ENCODE results near the gene NACA2. TPM values are rescaled to one million over a fixed set of nuclear protein-coding genes. Genes with fewer than 3 reads are reported as not detected.

The NACA2 gene
- total RNA-seq, 1 experiment from 2014 or later = not detected

DNA sequence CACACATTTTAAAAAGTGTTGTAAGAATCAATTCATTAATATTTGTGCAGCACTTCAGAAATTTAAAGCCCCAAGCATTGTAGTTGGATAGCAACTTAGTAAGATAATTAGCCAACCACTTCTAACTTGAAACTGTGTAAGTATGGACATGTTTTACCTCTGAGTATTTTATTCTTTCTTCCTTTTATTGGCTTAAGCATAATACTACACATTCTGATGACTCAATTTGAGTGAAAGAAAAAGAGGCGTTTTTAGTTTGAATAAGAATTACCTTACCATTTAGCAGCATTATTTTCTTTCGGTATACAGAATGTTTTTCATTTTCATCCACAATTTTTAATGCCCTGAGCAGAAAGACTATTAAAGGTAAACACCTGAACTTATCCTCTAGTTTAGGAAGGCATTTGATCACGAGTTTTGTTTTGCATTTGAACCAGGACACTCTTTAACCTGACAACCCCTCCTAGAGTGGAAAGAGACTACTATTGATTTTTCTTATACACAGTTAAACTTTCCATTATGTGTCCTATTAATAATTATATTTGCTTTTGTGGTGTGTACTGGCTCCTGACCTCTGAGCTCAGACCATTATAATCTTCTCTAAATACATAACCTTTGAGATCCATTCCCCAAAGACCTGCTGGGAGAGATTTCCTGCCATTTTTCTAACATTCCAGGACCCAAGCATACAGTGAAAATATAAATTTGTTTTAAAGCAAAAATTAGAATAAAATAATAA, 9.2 kb downstream of the NACA2 start:
- Histone ChIP-seq H3K27me3 (ENCODE audit: insufficient read depth, low read length) (no peaks in the 10 kb centered on the region), H2BK20ac (ENCODE audit: low read depth, low read length, poor library complexity, severe bottlenecking) (no peak overlapping the region), H3K79me1 (ENCODE audit: insufficient read depth, low read depth, low read length, poor library complexity, severe bottlenecking) (no peaks in the 10 kb centered on the region), H3K79me2 (ENCODE audit: insufficient read depth, low read length) (no peaks in the 10 kb centered on the region), H4K91ac (ENCODE audit: insufficient read length, low read depth, low read length) (no peak overlapping the region), H3K23ac (ENCODE audit: insufficient read length, low read depth, low read length) (no peak overlapping the region), H4K5ac (ENCODE audit: insufficient read length, low read depth, low read length) (no peak overlapping the region), H3K4me2 (ENCODE audit: insufficient read depth, insufficient read length, low read length) (no peak overlapping the region), H2BK12ac (ENCODE audit: insufficient read length, low read depth, low read length) (no peak overlapping the region), H3K27ac (ENCODE audit: insufficient read length, low read depth, low read length) (no peak overlapping the region), H2BK5ac (ENCODE audit: insufficient read length, low read length) (no peak overlapping the region), H3K4me1 (ENCODE audit: insufficient read depth, low read length) (no peaks in the 10 kb centered on the region), H2AFZ (ENCODE audit: low read length) (no peak overlapping the region), H3K4ac (ENCODE audit: low read depth, low read length) (no peak overlapping the region), H2AK5ac (ENCODE audit: insufficient read length, low read length) (no peak overlapping the region), H2BK15ac (ENCODE audit: low read depth, low read length) (no peak overlapping the region), H3K9ac (ENCODE audit: extremely low read depth, insufficient read length, low read length) (no peak overlapping the region), H4K20me1 (ENCODE audit: control insufficient read depth, insufficient read depth, insufficient read length) (no peaks in the 10 kb centered on the region), H3K14ac (ENCODE audit: insufficient read depth, low read length) (no peak overlapping the region), H3K23me2 (ENCODE audit: insufficient read length, low read depth, low read length, poor library complexity, severe bottlenecking) (no peaks in the 10 kb centered on the region), H3K9me3 (ENCODE audit: control insufficient read depth, low read depth, low read length) (no peaks in the 10 kb centered on the region), H4K8ac (replicated peaks; ENCODE audit: insufficient read length, low read depth, low read length) (no peak overlapping the region), H2BK120ac (ENCODE audit: low read depth, low read length, poor library complexity, severe bottlenecking) (no peak overlapping the region), H3T11ph (ENCODE audit: low read length) (no peak overlapping the region), H3K56ac (ENCODE audit: insufficient read length, low read depth, low read length) (no peak overlapping the region), H3K18ac (ENCODE audit: insufficient read length, low read depth, low read length) (no peak overlapping the region)
- H3K4me3 Mint-ChIP-seq = no peak overlapping the region
- no peaks in the 10 kb centered on the region for H3K4me1 Mint-ChIP-seq
- DNase-seq = no peak
- no peaks in the 10 kb centered on the region; the same call in none of the 2 replicates for H3K27me3 Mint-ChIP-seq (ENCODE audit: low read depth)
- no CpG with 5 or more reads among the region's 3 CpGs for WGBS (ENCODE audit: extremely low coverage, insufficient read length, low lambda C conversion rate)
- H3K27ac Mint-ChIP-seq = no peak overlapping the region
- no peaks in the 10 kb centered on the region for H3K9me3 Mint-ChIP-seq
- TF ChIP-seq, protein P1, sequence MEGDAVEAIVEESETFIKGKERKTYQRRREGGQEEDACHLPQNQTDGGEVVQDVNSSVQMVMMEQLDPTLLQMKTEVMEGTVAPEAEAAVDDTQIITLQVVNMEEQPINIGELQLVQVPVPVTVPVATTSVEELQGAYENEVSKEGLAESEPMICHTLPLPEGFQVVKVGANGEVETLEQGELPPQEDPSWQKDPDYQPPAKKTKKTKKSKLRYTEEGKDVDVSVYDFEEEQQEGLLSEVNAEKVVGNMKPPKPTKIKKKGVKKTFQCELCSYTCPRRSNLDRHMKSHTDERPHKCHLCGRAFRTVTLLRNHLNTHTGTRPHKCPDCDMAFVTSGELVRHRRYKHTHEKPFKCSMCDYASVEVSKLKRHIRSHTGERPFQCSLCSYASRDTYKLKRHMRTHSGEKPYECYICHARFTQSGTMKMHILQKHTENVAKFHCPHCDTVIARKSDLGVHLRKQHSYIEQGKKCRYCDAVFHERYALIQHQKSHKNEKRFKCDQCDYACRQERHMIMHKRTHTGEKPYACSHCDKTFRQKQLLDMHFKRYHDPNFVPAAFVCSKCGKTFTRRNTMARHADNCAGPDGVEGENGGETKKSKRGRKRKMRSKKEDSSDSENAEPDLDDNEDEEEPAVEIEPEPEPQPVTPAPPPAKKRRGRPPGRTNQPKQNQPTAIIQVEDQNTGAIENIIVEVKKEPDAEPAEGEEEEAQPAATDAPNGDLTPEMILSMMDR (conservative IDR thresholded peaks at IDR 0.05) = no peak
- H3K36me3 Mint-ChIP-seq (ENCODE audit: insufficient read depth in 1 of 3, low read depth in 3 of 3) = no peaks in the 10 kb centered on the region
